HG03520 (cell line): Measurements from ENCODE around the gene GPR156.

Experiments
- ATAC-seq: cut with Tn5 transposase; IDR thresholded peaks from one replicate; pipeline ENCODE4 v1.9.1; 2021; ENCODE audit warnings: mild to moderate bottlenecking, moderate library complexity; ENCODE audit not compliant: unreplicated experiment

GPR156 gene

GRCh38 chr3:120129718-120130513 is 155.1 kb downstream of the GPR156 start:
- ATAC-seq = no peak

DNA sequence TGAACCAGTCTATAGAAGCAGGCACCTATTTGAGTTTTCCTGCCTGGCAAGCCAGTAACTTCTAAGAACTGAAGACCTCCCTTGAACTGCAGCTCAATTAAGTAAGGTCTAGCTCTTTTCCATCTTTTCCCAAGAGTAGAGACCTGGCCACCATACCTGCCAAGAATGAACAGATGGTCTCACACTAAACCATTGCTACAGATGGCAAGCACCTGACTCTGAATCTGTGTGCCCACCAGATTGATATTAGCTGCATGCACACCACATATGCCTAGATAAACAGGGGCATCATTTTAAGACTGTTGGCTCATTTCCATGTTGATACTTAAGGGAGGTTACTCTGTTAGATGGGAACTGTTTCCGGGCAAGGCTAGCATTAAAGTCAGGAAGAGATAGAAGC is 156.0 kb downstream of the GPR156 start:
- no peak for ATAC-seq

- no peak for ATAC-seq
These were observed 159.0 kb downstream of the GPR156 start for GRCh38 chr3:120125992-120126391.

GRCh38 chr3:120119846-120120510 is 165.0 kb downstream of the GPR156 start:
- no peak for ATAC-seq
